ENCODE results near the gene PTPRM.

DNA sequence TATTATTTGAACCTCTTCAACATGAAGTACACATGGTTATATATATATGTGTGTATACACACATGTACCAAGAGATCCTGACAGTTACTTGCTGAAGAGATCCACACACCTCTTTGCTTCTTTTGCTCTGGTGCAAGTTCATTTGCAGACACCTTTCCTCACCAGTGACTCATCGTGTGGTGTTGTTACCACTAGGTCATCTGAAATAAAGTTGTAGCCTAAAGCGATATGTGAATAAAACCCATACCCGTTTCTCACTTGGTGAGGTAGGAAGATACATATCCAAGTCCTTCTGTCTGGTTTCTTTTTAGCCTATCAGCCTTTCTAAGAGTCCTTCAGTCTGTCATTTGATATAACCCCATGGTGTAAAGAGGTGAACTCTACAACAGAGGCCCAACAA lies 662.7 kb downstream of the PTPRM start:
- TF ChIP-seq CTCF (conservative IDR thresholded peaks at IDR 0.05; ENCODE audit: low read depth, low read length), result no peak
- no peak for TF ChIP-seq EZH2 (IDR thresholded peaks at IDR 0.05; ENCODE audit: borderline replicate concordance, low read depth, low read length, poor library complexity, severe bottlenecking)
